ENCODE results near the gene HS6ST1.

HS6ST1 gene

DNA sequence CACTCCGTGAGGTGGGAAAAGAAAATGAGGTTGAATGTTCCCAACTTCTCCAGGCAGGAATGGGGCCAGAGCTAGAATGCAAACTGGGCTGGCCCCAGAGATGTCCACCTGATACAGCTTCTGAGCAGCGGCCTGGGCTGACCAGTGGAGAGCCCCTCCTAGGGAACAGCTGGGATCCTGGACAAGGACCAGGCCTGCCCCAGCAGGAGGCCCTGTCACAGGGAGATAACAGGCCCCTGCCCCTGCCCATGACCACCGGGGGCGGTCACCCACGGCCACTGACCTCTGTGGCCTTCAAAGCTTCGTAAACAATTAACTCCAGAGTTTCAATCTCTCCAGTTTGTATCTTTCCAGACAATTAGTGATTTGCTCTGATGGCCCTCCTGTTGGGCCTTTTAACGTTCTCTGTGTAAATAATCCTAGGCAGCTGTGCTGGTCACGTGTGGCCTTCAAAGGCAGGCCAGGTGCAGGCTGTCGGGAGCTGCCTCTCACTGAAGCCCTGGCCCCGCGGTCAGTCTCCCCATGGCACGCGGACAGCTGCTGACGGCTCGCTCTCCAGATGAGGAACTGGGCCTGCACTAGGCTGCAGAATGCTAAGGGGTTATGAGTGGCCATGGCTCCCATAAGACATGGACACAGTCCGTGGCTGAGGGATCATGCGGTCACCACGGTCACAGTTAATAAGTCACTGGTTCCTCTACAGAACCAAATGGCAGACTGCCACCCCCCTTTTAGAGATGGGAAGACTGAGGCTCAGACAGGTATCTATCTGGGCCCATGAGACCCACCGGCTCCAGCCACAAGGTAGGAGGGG lies 9.2 kb downstream of the HS6ST1 start:
- no peak for DNase-seq

DNA sequence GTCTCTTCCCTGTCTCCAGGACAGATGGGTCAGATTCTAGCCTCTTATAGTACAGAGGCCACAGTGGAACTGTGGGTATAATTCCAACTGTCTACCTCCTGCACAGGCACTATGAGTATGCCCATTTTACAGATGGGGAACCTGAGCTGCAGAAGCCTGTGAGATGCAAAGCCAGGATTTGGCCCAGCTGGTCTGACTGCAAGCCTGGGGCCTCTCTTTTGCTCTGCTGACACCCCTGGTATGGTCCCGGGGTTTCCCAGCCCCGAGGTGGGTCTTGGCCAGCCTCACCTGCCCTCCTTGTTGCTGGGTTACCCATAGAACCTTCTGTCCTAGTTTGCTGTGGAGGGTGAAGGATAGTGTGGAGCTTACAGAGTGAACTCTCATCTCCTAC lies 9.8 kb downstream of the HS6ST1 start:
- no peak for DNase-seq

DNA sequence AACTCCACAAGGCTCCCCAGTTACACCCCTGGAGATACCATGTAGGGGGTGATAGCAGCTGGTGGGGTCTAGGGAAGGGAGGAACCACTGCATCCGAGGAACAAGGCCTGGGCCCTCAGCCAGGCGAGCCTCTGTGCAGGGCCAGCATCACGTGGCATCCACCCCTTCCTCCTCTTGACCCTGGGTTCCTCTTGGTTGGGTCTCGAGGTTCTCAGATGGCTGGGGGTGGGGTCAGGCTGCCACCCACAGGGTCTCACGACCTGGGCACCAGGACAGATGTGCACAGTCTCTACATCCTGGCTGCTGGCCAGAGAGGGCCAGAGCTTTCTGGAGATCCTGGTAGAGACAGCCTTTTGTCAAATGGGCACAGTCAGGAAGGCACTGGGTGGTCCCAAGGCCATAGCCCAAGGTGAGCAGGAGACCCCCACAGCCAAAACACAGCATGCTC lies 10.4 kb downstream of the HS6ST1 start:
- DNase-seq: no peak

DNA sequence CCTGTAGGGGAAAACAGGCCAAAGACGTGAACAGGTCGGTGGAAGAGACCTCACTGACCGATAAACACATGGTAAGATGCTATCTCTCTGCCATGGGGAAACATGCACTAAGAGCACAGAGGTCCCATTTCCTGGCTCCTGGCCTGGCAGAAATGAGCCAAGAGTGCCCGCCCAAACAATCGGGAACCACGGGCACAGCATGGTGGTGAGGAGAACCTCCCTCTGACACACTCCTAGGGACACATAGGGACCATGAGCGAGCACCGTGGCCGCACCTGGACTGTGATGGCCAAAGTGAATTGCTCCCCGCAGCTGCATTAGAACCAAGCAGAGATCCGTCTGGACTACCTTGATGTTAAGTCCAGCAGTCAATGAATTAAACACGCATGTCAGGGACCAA lies 11.1 kb downstream of the HS6ST1 start:
- DNase-seq: no peak

DNA sequence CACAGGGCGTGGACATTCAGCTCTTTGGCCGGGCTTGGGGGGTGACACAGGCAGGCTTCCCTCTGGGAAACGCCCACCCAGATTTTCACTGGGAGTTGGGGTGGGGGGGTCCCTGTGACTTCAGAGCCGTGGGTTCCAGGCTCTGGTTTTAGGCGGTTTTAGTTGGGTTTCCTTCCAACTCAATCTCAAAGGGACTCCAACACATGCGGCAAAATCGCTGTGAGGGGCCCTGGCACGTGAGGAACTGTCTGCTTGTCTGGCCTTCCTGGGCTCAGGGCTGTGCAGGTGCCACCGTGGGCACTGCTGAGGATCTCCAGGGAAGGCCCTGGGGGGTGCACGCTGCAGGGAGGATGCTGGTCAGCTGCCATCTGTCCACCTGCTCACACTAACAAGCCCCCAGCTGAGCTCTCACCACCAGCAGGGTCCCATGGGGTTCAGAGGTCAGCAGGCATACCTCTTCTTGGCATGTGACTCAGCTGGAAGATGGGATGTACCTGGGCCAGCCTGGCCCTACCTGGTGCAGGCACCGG lies 11.7 kb downstream of the HS6ST1 start:
- DNase-seq: no peak

DNA sequence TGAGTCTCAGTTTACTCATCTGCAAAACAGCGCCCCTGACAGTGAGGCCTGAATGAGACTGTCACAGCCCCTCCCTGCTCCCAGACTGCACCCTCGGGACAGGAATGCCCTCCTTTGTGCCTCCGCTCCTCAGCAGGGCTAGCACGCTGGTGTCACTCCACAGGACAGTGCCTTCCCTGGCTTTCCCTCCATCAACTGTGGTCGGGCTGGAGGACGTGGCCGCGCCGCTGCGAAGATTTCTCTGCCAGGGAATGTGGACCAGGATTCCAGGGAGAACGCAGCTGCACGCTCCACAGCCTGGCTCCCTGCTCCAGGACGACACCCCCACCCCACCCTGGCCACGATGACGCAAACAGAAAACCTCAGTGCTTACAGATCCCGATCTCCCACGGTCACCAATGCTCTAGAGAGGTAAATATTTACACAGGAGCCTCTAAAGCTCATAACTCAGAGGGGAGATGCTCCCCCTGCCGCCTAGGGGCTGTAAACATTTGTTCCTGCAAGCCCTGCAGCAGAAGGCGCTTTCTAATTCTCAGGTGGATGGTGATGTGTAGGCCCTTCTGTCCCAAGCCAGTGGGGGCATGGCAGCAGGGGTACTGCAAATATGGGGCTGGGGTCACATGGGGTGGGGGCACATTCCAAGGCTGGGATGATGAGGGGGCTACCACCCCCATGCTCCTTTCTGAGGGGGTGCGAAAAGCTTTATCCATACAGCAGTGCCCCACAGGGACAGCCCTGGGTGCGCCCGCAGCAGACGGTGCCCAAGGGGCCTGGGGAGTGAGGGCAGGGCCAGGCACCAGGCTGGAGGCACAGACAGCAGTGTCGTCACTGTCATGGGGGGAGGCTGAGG lies 12.4 kb downstream of the HS6ST1 start:
- no peak for DNase-seq

DNA sequence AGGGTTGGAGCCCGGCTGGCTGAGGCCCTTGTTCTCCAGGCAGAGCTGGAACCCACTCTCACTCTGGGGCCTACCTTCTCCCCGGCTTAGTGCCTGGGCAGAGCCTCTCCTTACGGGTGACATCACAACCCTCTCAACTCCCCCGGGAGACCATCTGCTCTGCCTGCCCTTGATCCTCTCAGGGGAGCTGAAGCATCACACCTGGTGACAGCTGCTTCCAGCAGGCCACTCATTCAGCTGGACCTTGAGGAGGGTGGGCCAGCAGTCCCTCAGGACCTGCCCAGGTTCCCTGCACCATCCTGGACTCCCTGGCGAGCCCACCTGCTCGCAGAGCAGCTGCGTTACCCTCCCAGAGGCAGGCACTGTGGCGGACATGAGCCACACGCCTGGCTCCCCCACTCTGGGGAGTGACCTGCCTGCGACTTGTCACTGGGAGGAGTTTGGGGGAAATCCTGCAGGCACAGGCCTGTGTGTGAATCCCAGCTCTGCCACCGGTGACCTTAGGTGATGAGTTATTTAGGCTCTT lies 13.1 kb downstream of the HS6ST1 start:
- no peak for DNase-seq

DNA sequence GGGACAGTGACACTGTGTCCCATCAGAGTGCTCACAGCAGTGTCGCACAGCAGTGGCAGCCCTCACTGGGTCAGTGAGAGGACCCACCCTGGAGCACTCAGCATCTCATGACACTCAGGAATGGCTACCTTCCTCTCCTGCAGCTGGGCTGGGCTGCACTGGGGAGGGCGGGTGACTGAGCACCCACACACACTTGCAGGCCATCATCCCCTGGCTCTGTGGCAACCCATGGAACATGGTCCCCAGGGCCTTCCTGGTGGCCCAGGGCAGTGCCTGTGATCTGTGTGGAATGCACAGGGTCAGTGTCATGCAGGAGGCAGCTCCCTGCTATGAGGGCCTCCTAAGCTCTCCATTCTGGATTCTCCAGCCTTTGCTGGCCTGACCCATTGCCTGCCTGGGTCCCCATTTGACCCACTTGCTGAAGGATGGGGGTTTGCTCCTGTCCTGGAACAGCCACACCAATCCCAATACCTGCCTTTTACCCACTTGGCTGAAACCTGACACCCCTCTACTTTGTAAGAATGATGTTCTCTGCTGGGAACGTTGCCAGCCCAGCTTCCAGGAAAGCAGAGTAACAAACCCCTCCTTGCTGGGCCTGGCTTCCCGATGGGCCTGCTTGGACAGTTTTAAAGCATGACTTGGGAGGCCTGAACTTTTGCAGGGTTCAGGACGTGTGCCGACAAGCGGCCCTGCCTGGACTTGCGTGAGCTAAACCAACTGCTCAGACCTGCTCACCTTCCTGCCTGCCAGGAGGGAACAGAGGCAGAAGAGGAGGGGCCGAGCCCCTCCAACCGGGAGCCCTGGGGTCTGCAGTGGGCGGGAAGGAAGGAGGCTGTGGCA lies 13.7 kb downstream of the HS6ST1 start:
- no peak for DNase-seq

DNA sequence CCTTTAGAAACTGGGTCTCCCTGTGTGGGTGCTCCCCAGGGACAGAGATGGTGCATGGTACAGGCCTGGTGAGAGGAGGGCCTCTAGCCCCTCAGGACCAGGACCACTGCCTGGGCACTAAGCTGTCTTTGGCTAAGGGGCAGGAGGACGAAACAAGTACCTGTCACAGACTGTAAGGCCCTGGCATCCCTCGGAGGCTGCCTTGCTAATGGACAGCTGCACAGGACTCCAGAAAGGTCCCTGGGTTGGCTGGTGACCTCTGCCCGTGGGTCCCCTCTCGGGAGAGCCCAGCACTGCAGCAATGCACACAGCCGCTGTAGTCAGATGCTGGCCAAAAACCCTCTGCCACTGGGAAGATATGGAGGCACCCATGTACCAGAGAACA lies 14.3 kb downstream of the HS6ST1 start:
- no peak for DNase-seq

DNA sequence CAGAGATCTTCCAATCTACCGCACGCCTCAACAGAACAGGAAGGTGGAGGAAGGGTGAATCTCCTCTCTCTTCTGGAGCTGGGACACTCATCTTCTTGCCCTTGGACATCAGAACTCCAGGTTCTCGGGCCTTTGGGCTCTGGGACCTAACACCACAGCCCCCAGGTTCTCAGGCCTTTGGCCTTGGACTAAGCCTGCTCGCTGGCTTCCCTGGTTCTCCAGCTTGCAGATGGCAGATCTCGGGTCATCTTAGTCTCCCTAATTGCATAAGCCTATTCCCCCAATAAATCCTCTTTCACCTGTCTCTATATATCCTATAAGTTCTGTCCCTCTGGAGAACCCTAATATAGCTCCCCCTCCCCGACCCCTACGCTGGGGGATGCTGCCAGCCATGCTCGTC lies 14.8 kb downstream of the HS6ST1 start:
- DNase-seq: no peak

DNA sequence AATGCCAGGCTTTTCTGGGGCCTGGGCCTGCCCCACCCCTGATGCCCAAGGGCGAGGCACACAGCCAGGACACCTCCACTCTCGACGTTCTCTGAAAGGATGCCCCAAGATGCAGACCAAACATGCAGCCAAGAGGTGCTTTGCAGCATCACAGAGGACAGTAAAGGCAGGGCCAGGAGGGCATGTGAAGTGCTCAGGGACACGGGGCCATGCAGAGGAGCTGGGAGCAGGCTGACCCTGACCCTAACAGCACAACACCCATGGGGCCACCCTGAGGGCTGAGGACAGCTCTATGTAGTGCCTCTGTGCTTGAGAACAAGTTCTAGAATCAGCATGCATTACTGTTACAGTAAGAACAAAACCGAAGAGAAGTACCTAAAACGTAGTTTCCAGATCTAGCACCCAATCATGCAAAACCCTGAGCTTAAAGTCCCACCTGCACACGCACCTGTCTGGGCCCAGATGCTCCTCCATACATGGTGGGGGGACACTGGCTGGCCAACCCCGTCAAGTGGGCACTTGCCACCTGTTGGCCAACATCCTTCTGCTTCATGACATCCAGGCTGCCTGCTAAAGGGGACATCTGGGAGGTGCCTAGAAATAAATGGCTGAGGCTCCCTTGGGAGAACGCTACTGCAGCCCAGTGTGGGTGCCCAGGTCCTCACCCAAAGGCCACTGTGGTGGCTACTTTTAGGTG lies 15.4 kb downstream of the HS6ST1 start:
- no peak for DNase-seq

DNA sequence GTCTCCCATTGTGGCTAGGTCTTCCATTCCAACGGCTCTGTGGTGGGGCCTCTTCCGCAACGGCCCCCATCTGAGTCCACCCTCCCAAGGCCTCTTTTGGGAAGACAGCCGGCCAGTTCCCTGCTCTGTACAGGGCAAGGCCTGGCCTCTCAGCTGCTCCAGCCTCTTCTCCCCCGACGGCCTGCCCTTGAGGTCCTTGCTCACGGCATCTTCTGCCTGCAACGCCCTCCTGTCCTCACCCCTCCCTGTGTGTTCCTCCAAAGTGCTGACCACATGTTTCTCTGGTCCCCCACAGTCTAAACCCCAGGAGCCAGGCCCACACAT lies 16.0 kb downstream of the HS6ST1 start:
- DNase-seq: no peak

DNA sequence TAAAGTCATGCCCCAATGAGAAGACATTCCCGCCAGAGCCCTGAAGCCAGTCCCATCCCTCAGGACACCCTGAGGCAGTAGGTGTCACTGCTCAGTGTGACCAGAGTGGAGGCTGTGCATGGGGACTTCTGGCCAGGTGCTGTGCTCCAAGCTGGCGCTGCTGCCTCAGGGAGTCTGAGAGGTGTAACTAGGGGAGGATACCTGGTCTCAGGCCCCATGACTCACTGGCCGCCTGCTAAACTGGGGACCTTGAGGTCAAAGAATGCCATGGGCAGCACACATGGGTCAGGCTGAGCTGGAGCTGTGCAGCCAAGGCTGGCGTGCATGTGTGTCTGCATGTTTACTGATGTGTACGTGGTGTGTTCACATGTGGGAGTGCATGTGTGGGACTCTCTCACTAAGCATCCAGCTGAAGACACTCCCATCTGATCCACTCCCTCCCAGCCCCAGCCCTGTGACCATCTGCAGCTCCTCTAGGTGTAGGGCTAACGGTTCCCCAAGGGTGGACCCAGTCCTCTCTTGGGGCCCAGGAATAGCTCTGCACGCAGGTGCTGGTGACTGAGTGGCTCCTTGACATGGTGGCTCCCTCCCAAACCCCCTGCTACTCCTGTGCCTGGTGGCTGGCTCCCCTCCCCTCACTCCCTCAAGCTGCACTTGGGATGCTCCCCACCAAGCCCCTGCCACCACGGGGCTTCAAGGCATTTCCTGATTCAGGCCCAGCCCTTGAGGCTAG lies 16.5 kb downstream of the HS6ST1 start:
- no peak for DNase-seq

DNA sequence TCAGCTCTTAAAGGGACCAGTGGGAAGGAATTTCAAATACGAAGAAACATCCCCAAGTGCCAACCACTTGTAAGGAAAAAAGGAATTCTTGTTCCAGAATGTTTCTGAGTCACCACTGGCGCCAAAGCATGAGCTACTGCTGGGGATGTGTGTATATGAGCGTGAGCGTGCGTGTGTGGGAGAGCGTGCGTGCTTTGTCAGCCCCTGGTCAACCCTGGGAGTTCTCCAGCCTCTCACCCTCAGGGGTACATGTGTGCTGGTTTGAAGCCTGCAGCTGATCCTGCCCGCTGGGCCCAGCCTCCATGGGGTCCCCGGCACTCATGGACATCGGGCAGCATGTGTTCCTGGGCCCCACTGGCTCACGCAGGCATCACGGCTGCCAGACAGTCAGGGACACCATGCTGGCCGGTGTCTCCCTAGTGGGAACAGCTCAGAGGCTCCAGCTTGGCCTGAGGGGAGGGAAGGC lies 17.1 kb downstream of the HS6ST1 start:
- no peak for DNase-seq

DNA sequence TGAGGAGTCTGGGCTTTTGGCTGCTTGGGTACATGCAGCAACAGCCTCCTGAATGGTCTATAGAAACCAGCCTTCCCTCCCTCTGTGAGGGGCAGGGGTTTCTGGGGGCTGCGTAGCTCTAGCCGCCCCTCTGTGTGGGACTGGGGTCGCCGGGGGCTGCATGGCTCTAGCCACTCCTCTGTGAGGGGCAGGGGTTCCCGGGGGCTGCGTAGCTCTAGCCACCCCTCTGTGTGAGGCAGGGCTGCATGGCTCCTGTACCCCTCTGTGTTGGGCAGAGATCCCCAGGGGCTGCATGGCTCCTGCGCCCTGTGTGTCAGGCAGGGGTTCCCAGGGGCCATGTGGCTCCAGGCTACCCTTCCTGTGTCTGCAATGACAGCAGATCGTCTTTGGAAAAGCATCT lies 17.6 kb downstream of the HS6ST1 start:
- no peak for DNase-seq

DNA sequence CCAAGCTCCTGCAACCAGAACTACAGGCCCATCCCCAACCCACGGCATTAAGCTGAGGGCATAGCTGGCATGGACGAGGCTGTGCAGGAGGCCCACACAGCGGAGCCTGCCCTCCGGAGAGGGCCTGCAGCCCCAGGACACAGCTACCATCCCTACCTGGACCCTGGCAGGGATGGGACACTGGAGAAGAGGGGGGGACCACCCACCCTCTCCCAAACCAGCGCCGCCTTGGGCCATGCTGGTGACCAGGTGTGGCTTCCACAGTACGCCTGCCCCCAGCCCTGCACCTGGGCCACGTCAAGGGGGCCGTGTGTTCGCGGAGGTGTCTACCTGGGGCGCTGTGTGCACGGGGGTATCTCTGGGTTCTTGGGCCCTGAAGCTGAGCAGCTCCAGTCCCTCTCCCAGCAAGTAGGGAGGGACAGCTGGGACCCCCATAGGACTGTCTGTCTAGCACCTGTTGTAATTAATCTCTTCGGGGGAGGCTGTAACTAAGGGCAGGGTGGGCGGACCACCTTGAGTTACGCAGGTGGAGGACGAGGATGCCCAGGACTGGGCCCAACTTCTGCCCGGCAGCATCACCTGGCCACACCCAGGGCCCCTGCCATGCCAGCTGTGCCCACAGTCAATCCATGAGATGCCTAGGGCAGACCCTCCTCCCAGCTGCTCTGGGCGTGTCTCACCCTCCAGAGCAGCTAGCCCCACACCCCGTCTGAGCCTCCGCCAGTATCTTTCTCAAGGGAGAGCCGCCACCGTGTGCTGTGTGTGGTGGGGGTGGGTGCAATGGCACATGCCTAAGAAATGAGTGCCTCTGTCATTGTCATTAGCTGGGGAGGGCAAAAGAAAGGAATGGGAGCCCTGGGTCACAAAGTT lies 18.3 kb downstream of the HS6ST1 start:
- DNase-seq: no peak

DNA sequence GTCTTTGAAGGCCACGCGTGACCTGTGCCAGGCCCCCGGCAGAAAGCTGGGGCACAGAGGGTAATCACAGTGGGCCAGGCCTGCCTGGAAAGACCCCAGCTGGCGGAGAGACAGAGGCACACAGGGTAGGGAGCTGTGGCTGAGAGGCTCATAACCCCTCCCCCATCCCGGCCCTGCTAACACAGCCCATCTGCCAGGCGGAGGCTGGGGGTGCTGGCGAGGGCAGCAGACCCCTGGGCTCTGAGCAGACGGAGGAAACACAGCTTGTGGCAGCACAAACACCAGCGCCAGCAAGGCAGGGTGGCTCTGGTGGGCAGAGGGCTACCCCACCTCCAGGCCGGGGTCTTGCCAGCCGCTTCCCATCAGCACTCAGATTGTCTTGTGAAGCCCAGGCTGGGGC lies 19.0 kb downstream of the HS6ST1 start:
- DNase-seq: no peak

DNA sequence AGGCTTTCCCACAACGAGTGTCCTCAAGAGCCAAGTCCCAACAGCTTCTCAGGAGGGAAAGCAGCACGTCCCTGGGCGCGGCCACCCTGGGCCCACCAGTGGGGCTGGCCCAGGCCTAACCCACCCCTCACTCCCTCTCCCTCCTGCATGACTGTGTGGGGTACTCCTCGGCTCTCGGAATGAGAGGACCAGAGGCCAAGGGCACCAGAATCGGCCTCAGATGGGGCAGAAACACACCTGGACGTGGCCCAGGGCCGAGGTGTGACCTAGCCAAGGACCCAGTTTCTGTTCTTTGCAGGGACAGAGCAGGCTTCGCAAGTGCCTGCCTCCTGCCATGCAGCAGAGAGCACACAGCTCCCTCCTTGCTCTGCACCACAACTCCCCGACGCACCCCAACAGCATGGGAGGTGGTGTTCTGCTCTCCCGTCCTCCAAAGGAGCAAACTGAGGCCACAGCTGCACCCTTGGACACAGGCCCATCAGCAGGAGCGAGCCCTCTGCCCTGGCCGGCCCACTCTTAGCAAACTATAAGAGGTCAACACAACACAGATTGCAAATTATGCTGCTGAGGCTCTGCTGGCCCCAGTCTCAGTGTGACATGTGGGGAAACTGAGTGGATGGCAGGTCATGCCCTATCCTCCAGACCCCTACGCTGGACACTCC lies 19.7 kb downstream of the HS6ST1 start:
- no peak for DNase-seq

DNA sequence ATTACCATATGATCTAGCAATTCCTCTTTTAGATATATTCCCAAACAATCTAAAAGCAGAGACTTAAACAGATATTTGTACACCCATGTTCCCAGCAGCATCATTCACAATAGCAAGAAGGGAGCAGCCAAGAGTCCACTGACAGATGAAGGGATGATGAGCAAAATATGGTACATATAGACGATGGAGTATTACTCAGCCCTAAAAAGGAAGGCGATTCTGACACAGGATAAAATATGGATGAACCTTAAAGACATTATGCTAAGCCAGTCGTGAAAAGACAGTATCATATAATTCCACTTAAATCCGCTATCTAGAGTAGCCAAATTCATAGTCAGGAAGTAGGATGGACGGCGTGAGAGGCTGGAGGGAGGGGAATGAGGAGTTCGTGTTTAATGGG lies 20.4 kb downstream of the HS6ST1 start:
- DNase-seq: no peak

Measured in central memory CD4-positive, alpha-beta T cell (primary cell).